Measurements from ENCODE around the gene PDAP1. TPM values are rescaled to one million over a fixed set of nuclear protein-coding genes. Genes with fewer than 3 reads are reported as not detected.
"Not testable (repeated sequence)": the region's sequence is repeated elsewhere in the genome, so short reads cannot be mapped to it uniquely, and the experiment has no call there.

PDAP1 gene
- total RNA-seq, 4 donors from 2014 or later: 64.8 to 81.8 (median 73.9) TPM

DNA sequence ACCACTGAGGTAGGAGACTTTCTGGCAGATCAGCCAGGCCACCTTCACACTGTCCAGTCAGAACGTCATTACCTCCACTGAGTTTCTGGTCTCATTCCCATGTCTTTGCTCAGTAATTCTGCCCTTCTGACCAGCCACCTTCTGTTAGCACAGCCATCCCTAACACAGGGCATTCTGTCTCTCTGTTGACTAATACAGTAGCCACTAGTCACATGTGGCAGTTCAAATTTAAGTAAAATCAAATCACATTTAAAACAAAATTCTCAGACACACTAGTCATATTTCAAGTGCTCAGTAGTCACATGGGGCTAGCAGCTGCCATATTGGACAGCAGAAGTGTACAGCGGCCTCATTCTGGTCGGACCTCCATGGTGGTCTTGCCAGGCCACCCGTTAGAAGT, 37.7 kb upstream of the PDAP1 start:
- intact Hi-C loops (cut with DNase I; ENCODE audit: low total_unique reads): no loop called here

DNA sequence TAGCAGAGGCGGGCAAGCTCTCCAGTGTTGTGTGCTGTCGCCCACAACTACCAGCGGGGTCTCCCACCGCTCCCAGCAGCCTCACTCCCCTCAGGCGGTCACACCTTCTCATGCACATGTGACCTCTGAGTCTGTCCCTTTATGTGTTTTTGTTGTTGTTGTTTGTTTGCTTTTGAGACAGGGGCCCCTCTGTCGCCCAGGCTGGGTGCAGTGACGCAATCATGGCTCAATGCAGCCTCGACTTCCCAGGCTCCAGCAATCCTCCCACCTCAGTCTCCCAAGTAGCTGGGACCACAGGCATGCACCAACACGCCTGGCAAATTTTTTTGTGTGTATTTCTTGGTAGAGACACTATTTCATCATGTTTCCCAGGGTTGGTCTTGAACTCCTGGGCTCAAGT, 31.8 kb upstream of the PDAP1 start:
- intact Hi-C loops (cut with DNase I; ENCODE audit: low total_unique reads): no loop called here
- no peak for DNase-seq (ENCODE audit: low spot score in 2 of 2)
- H3K4me3 ChIP-seq (ENCODE audit: low read depth, poor library complexity, severe bottlenecking): no peak overlapping the region
- TF ChIP-seq, protein P1, sequence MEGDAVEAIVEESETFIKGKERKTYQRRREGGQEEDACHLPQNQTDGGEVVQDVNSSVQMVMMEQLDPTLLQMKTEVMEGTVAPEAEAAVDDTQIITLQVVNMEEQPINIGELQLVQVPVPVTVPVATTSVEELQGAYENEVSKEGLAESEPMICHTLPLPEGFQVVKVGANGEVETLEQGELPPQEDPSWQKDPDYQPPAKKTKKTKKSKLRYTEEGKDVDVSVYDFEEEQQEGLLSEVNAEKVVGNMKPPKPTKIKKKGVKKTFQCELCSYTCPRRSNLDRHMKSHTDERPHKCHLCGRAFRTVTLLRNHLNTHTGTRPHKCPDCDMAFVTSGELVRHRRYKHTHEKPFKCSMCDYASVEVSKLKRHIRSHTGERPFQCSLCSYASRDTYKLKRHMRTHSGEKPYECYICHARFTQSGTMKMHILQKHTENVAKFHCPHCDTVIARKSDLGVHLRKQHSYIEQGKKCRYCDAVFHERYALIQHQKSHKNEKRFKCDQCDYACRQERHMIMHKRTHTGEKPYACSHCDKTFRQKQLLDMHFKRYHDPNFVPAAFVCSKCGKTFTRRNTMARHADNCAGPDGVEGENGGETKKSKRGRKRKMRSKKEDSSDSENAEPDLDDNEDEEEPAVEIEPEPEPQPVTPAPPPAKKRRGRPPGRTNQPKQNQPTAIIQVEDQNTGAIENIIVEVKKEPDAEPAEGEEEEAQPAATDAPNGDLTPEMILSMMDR (IDR thresholded peaks at IDR 0.05): no peak
- TF ChIP-seq POLR2A (IDR thresholded peaks at IDR 0.05): no peak
- WGBS, 2 donors: 66 to 72% methylated on average over 9 of the region's 9 CpGs

More for the DNA sequence above, 37.7 kb upstream of the PDAP1 start:
- TF ChIP-seq, protein P1 (IDR thresholded peaks at IDR 0.05): no peak
- TF ChIP-seq POLR2A (IDR thresholded peaks at IDR 0.05): no peak
- no peak for DNase-seq (ENCODE audit: low spot score in 2 of 2)
- 87 to 92% methylated on average over 4 of the region's 4 CpGs for WGBS, 2 donors
- no peak overlapping the region for H3K4me3 ChIP-seq (ENCODE audit: low read depth, poor library complexity, severe bottlenecking)

DNA sequence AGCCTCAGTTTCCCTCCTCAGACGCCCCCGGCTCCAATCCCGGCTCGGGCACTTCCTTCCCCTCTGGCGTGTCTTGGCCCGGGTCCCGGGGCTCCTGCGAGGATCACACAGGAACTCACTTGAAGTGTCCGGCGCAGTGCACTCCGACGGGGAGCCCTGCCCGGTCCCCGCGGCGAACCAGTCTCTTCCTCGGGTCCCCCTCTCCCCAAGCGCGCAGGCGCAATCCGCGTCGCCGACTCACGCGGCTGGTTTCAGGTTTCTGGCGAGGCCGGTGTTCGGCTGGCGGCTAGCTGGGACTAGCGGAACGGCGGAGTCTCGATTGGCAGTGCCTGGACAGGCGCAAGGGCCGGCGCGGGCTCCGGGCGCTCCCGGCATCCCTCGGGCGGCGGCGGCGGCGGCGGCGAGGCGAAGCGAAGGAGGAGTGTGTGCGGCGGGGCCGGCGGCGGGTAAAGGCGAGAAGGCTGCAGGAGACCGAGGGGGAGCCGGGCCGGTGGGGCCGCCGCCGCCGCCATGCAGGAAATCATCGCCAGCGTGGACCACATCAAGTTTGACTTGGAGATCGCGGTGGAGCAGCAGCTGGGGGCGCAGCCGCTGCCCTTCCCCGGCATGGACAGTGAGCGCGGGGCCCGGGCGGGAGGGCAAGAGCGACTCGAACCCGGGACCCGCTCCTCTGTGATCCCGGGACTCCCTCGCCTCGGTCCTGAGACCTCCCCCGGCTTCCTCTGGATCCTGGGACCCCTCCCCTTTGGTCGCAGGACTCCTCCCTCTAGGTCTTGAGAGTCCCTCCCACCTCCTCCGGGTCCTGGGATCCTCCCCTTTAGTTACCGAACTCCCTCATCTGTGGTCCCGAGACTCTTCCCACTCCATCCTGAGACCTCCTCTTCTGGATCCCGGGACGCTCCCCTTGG, 30.4 kb upstream of the PDAP1 start, which contains the start of the genes CPSF4 and PTCD1:
TSS of gene CPSF4 (plus strand) at position 371 of the 908 bp plus-strand sequence. CDS start at position 511, 140 bp downstream.
TSS of gene PTCD1 (minus strand) at position 226 of the 908 bp plus-strand sequence. CDS start 3,556 bp downstream, outside the sequence.
- DNase-seq (ENCODE audit: low spot score in 2 of 2): peak; percentile 93 to 99
- intact Hi-C loops (cut with DNase I; ENCODE audit: low total_unique reads): no loop called here
- no peak for TF ChIP-seq POLR2A (IDR thresholded peaks at IDR 0.05)
- TF ChIP-seq, protein P1 (IDR thresholded peaks at IDR 0.05): no peak
- WGBS, 2 donors: 0% methylated on average over 64 to 88 of the region's 89 CpGs
- H3K4me3 ChIP-seq (ENCODE audit: low read depth, poor library complexity, severe bottlenecking): peak within 1 kb of the TSS; percentile 71

DNA sequence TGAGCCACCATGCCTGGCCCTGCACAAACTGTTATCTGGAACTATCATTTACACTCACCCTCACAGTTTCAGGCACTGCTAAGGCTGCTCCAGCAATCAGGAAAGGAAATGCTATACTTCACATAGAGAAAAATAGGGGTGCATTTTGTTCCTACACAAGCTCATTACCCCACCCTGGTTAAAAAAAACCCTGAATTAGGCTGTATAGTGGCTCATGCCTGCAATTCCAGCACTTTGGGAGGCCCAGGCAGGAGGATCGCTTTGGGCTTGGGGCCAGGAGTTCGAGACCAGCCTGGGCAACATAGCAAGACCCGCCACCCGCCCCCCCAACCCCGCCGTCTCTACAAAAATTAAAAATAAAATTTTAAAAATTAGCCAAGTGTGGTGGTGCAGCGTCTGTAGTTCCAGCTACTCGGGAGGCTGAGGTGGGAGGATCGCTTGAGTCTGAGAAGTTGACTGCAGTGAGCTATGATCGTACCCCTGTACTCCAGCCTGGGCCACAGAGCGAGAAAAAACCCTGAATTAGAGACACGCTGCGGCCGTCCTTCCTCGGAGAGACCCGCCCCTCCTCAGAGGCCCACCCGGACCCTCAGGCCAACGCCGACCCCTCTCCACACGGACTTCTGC, 29.7 kb upstream of the PDAP1 start:
- DNase-seq (ENCODE audit: low spot score in 2 of 2): no peak
- no peak for TF ChIP-seq POLR2A (IDR thresholded peaks at IDR 0.05)
- TF ChIP-seq, protein P1 (IDR thresholded peaks at IDR 0.05): no peak
- intact Hi-C loops (cut with DNase I; ENCODE audit: low total_unique reads): no loop called here
- WGBS, 2 donors: 20% methylated on average over 20 of the region's 20 CpGs
- peak overlapping the region; percentile 71 for H3K4me3 ChIP-seq (ENCODE audit: low read depth, poor library complexity, severe bottlenecking)

DNA sequence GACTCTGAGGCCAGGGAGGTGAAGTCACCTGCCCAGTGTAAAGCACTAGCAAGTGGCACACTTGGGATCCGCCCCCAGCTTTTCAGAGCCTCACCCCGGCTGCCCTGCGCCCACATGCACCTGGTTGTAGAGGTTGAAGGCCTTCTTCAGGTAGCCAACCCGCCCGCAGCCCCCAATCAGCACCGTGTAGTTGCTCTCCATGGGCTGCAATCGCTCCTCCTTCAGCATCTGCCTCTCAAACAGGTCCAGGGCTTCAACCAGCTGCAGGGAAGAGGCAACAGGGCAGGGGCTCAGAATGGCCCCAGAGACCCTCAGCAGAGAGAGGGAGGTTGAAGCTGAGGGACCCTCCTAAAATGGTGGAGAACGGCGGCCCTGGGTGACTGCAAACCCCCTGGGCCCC, 24.8 kb upstream of the PDAP1 start:
- no peak for TF ChIP-seq POLR2A (IDR thresholded peaks at IDR 0.05)
- TF ChIP-seq, protein P1 (IDR thresholded peaks at IDR 0.05): no peak
- no peak overlapping the region for H3K4me3 ChIP-seq (ENCODE audit: low read depth, poor library complexity, severe bottlenecking)
- WGBS, 2 donors: 93 to 95% methylated on average over 9 of the region's 9 CpGs
- intact Hi-C loops (cut with DNase I; ENCODE audit: low total_unique reads): no loop called here
- no peak for DNase-seq (ENCODE audit: low spot score in 2 of 2)

DNA sequence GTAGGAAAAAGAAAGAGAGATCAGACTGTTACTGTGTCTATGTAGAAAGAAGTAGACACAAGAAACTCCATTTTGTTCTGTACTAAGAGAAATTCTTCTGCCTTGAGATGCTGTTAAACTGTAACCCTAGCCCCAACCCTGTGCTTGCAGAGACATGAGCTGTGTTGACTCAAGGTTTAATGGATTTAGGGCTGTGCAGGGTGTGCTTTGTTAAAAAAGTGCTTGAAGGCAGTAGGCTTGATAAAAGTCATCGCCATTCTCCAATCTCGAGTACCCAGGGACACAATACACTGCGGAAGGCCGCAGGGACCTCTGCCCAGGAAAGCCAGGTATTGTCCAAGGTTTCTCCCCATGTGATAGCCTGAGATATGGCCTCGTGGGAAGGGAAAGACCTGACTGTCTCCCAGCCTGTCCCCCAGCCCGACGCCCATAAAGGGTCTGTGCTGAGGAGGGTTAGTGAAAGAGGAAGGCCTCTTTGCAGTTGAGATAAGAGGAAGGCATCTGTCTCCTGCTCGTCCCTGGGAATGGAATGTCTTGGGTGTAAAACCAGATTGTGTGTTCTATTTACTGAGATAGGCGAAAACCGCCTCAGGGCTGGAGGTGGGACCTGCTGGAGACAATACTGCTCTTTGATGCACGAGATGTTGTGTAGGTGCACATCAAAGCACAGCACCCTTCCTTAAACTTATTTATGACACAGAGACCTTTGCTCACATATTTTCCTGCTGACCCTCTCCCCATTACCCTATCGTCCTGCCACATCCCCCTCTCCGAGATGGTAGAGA, 23.6 kb upstream of the PDAP1 start:
- intact Hi-C loops (cut with DNase I; ENCODE audit: low total_unique reads); H3K4me3 ChIP-seq (ENCODE audit: low read depth, poor library complexity, severe bottlenecking); DNase-seq (ENCODE audit: low spot score in 2 of 2): not testable (repeated sequence)
- 78 to 79% methylated on average over 13 of the region's 13 CpGs for WGBS, 2 donors

Data from lower leg skin (tissue), 4 donors.